ENCODE results near the gene LGALS4. TPM values are rescaled to one million over a fixed set of nuclear protein-coding genes. Genes with fewer than 3 reads are reported as not detected.
"Not testable (repeated sequence)": the region's sequence is repeated elsewhere in the genome, so short reads cannot be mapped to it uniquely, and the experiment has no call there.

Gene LGALS4
- total RNA-seq, 1 donor from 2014 or later, result 1.4 TPM

- not testable (repeated sequence) for DNase-seq
These were observed 42.4 kb downstream of the LGALS4 start for GRCh38 chr19:38770228-38770948.

GRCh38 chr19:38769635-38770211 lies 43.0 kb downstream of the LGALS4 start:
- DNase-seq, result peak; percentile 22

- DNase-seq, result no peak
These were observed 46.3 kb downstream of the LGALS4 start for GRCh38 chr19:38766276-38767047.

GRCh38 chr19:38765214-38765613 lies 47.5 kb downstream of the LGALS4 start:
- no peak for DNase-seq

- no peak for DNase-seq
These were observed 48.9 kb downstream of the LGALS4 start for GRCh38 chr19:38763795-38764220.

- DNase-seq, result not testable (repeated sequence)
These were observed 50.8 kb downstream of the LGALS4 start for GRCh38 chr19:38761884-38762389.

- not testable (repeated sequence) for DNase-seq
These were observed 51.8 kb downstream of the LGALS4 start for GRCh38 chr19:38760805-38761517.

- no peak for DNase-seq
These were observed 53.1 kb downstream of the LGALS4 start for GRCh38 chr19:38759590-38760003.

- not testable (repeated sequence) for DNase-seq
These were observed 58.5 kb downstream of the LGALS4 start for GRCh38 chr19:38754196-38754595.

- DNase-seq, result not testable (repeated sequence)
These were observed 59.0 kb downstream of the LGALS4 start for GRCh38 chr19:38753783-38754182.

Small RNA genes within 50 kb of the gene (small RNA-seq; reads per million reads assigned to genes)
- not detected for gene RNU6-140P

Other genes starting within 250 kb of the LGALS4 start
- 0.16 TPM for gene MAP4K1, start 195.0 kb downstream of the LGALS4 start, total RNA-seq
- 149 TPM for gene EIF3K, start 193.8 kb downstream of the LGALS4 start, total RNA-seq
- 53.2 TPM for gene ACTN4, start 165.3 kb downstream of the LGALS4 start, total RNA-seq
- gene CAPN12, start 68.5 kb downstream of the LGALS4 start, total RNA-seq, result not detected
- 1.1 TPM for gene LGALS7, start 39.4 kb downstream of the LGALS4 start, total RNA-seq
- gene LGALS7B, start 23.7 kb downstream of the LGALS4 start, total RNA-seq, result not detected
- gene ECH1, start 18.8 kb upstream of the LGALS4 start, total RNA-seq, result 12.9 TPM
- gene HNRNPL, start 37.0 kb upstream of the LGALS4 start, total RNA-seq, result 350 TPM
- gene RINL, start 65.3 kb upstream of the LGALS4 start, total RNA-seq, result 2.5 TPM
- 57.2 TPM for gene SIRT2, start 86.7 kb upstream of the LGALS4 start, total RNA-seq
- gene NFKBIB, start 87.0 kb upstream of the LGALS4 start, total RNA-seq, result 4.1 TPM
- 1.1 TPM for gene CCER2, start 99.2 kb upstream of the LGALS4 start, total RNA-seq
- gene SARS2, start 117.8 kb upstream of the LGALS4 start, total RNA-seq, result 5.0 TPM
- 13.1 TPM for gene MRPS12, start 118.0 kb upstream of the LGALS4 start, total RNA-seq
- gene FBXO17, start 162.8 kb upstream of the LGALS4 start, total RNA-seq, result 3.6 TPM
- gene FBXO27, start 219.6 kb upstream of the LGALS4 start, total RNA-seq, result 5.6 TPM